TTC549 (cell line): ENCODE results near the gene RAX.
"Not testable (repeated sequence)": the region's sequence is repeated elsewhere in the genome, so short reads cannot be mapped to it uniquely, and the experiment has no call there.

Experiments
- FAIRE-seq: peaks from 2 replicates; lab custom pipeline; 2012; peaks lifted over from hg19 to GRCh38; lab: Jason Lieb, UNC

RAX gene

DNA sequence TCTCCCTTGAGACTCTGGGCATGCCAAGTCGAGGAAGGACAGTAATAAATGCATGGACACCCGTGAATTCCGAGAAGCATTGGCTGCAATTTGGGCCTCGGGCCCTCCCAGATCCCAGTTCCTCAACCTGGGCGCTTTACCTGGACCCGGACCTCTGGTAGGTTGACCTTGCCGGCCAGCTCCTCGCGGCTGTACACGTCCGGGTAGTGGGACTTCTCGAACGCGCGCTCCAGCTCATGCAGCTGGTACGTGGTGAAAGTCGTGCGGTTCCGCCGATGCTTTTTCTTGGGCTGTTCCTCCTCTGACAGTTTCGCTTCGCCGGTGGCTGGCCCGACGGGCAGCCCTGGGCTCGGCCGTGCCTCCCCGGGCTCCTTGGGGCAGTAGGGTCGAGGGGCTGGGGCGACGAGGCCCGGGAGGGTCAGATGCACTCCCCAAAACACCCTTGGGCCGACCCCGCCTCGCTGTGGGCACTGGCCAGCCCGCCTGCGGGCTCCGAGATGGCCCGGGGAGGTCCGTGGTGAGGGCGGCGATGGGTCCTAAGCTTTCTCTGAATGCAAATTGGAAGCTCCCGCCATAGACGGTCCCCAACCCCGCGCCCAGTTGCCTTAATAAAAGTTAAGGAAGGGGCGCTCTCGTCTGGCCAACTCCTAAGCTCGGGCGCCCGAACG is 899 bp downstream of the RAX start:
- FAIRE-seq: no peak

DNA sequence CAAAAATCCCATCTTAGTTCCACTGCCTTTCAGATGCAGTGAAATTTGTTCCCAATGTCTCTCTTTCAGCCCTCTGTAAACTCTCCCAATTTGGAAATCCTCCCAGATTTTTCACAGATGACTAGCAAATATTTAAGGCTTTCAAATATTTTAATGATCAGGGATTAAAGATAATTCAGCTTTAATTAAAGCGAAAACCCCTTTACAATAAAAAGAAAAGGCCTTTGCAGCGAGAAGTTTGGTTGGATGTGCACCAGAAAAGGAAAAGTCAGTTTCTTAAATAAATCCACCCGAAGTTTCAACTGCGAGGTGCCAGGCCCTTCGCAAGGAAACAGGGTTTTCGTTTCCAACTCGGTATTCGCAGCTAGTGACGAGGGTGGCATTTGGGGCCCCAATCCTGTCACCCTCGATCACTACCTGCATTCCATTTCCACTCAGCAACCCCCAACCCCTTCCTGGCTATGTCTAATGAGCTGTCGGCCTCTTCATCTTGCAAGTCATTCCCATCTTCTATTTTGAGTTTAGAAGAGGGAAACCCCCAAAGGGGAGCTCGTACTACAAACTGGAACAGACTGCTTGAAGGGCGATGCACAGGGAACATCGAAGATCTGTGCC is 1.5 kb downstream of the RAX start:
- FAIRE-seq: no peak

GRCh38 chr18:59270689-59271257 is 2.5 kb downstream of the RAX start:
- no peak for FAIRE-seq

GRCh38 chr18:59269563-59270119 is 3.6 kb downstream of the RAX start:
- FAIRE-seq: no peak

DNA sequence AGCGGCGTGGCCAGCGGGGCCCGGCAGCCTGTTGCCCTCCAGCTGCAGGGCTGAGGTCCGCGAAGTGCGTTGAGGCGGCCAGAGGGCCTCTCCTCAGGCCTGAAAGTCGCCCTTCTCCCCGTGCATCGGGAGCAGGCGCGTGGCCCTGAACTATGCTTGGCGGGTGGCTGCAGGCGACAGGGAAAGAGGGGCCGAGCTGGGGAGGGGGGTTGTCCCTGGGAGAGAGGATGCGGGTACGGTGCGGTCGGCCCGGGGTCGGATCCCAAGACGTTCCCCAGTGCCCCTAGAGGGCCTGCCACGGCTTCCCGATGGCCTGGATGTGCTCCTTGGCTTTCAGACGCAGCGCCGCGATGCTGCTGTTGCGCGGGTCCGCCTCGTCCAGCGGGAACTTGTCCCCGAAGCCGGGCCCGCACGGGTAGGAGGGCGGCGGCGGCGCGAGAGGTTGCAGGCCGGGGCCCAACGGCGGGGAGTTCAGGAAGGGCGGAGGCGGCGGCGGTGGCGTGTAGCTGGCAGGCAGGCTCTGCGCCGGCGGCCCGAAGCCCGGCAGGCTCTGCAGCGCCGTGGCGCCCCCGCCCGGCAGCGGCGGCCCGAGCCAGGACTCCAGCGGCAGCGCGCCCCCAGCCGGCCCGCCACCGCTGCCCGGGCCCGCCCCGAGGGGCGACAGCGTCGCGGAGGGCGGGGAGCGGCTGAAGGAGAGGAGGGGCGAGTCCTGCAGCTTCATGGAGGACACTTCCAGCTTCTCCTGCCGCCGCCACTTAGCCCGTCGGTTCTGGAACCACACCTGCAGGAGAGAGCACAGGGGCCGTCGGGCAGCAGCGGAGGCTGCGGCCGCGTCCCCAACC is 4.3 kb downstream of the RAX start:
- no peak for FAIRE-seq

DNA sequence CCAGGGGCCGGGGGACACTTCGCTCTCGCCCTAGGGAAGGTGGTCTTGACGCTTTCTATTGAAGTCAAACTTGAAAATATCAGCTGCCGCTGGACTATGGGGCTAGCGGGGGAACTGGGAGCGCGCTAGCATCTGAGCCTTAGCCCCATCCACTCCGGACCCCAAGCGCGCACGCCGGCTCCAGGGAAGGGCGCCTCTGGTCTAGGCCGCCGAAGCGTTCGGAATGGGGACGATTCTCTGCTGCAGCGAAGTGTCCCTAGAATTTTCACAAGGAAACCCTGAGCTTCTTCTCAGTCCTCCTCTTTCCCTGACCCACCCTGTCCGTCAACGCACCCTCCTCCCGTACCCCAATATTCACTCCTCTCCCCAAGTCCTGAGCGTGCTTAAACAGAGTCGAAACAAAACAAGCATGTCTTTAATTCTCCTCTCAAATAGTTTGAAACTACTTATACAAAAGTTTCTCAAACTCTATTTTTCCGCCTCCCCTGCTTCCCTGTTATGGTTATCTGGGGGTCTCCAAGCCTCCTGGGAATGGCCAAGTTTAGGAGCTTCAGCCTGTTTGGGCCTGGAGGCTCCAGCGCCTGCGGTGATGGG is 5.0 kb downstream of the RAX start:
- no peak for FAIRE-seq

GRCh38 chr18:59267503-59268126 is 5.6 kb downstream of the RAX start:
- FAIRE-seq: no peak

DNA sequence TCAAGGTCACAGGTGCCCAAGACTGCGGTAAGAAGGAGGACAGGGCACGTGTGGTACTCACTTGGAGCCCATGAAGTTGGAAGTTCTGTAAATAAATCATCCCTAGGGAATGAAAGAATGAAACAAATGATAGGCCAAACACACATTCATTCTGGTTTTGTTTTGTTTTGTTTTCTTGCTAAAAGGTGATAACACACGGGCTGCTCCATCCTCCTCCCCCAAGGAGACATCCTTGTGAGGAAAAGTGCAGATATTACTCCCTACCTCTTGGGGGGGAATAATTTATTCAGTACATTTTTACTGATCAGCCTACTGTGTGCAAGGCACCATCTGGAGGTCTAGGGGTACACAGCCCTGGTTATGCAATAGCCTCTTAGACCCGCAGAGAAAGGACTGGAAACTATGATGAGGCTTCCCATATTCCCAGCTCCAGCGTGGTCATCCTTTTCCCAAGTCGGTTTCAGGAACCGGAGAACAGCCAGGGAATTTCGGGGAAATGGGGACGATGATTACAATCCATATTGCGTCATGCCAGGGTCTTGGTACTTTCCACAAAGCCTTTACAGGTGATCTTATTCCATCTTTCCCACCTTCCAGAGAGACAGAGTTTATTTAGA is 6.3 kb downstream of the RAX start:
- FAIRE-seq: no peak

DNA sequence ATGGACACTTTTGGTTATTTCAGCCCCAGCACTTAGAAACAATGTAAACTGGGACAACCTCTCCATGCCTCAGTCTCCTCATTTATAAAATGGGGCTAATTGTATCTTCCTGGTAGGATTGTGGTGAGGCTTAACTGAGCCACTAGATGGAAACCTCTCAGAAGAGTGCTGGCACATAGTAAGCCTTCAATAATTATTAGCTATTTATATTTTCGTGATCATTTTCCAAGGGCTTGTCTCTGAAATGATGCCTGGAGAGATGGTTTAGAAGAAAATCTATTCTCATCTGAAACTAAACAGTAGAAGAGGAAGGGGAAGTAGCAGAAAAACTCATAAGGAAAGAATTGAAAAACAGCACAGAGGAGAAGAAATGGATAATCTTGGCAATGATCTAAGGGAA is 6.8 kb downstream of the RAX start:
- no peak for FAIRE-seq

DNA sequence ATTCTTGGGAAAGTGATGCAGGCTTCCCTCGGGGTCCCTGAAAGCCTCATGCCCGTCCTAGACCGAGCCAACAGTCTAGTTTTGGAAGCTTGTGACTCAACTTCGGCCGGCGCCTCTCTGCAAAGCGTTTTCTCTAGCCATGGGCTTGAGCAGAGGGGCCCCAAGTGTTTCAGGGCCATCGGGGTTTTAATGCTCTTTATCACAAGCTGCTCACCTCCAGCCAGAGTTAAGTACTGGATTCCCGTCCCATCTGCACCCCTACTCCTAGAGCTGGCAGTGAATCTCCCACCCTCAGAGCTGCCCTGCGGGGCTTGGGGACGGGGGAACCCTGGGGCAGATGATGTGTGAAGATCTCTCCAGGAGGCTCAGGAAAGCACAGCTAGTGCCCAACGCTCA is 7.3 kb downstream of the RAX start:
- FAIRE-seq: no peak

DNA sequence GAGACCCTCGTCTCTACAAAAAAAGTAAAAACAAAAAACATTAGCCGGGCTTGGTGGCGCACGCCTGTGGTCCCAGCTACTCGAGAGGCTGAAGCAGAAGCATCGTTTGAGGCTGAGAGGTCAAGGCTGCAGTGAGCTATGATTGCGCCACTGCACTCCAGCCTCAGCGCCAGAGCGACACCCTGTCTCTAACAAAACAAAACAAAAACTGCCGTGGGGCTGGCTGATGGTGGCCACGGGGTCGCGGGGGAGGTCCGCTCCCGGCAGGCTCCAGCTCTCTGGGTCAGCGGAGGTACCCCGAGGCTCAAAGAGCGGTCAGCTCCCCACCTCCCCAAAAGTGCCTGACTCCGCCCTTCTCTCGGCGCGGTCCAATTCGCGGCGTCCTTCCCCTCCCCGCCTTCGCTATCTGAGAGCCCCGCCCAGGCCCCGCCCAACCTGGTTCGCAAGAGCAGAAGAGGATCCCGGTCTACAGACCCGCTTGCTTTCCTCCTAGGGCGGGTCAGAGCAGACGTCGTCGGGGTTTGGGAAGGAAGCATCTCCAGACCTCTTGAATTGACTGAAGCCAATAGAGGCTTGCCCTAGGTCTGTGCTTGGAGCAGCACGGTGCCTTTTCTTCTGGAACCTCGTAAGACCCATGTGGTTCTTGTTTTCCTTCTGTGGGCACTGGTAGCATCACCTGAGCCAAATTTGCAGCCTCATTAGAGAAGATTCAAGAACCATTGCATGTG is 7.8 kb downstream of the RAX start:
- FAIRE-seq: no peak

- no peak for FAIRE-seq
Measured at GRCh38 chr18:59264651-59265245, 8.5 kb downstream of the RAX start.

- FAIRE-seq: no peak
Measured at GRCh38 chr18:59264121-59264571, 9.1 kb downstream of the RAX start.

GRCh38 chr18:59263661-59264060 is 9.6 kb downstream of the RAX start:
- no peak for FAIRE-seq

DNA sequence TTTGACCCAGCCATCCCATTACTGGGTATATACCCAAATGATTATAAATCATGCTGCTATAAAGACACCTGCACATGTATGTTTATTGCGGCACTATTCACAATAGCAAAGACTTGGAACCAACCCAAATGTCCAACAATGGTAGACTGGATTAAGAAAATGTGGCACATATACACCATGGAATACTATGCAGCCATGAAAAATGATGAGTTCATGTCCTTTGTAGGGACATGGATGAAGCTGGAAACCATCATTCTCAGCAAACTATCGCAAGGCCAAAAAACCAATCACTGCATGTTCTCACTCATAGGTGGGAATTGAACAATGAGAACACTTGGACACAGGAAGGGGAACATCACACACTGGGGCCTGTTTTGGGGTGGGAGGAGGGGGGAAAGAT is 11.0 kb downstream of the RAX start:
- FAIRE-seq: not testable (repeated sequence)

- not testable (repeated sequence) for FAIRE-seq
Measured at GRCh38 chr18:59261842-59262241, 11.4 kb downstream of the RAX start.

GRCh38 chr18:59255491-59255890 is 17.8 kb downstream of the RAX start:
- not testable (repeated sequence) for FAIRE-seq

DNA sequence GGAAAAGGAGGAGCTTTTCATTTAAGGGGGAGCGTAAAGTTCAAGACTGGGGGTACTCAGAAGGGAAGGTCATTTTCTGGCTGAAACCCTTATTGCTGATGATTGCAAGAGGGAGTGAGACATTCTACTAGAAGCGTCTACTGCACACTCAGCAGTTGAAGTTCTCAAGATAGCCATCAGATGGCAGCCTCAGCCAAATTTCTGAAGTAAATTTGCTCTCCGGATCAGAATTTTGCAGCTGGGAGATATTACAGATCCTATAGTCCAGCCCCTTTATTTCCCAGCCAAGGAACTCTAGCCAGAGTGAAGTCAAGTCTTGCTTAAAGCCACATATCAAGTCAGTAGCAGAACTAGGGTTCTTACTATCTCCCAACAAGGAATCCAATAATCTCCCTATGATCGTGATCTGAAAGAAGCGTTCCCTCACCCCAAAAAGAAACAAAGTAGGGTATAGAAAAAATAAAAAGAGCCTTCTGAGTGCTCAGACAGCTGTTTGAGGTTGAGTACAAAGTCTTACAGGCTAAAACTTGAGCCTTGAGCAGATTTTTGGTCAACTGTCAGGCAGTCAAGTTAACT is 24.0 kb downstream of the RAX start:
- peak; percentile 68 for FAIRE-seq

DNA sequence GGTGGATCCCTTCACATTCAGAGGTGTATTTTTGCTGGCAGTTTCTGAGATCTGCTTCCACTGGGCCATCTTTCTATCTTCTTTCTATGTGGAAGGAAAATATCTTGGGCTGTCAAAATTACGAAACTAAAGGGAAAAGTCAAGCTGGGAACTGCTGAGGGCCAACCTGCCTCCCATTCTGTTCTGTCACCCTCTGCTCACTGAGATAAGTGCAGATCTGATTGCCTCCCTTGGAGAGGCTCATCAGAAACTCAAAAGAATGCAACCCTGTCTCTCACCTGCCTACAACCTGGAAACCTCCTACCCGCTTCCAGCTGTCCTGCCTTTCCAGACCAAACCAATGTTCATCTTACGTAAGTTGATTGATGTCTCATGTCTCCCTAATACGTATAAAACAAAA is 26.5 kb downstream of the RAX start:
- FAIRE-seq: no peak

DNA sequence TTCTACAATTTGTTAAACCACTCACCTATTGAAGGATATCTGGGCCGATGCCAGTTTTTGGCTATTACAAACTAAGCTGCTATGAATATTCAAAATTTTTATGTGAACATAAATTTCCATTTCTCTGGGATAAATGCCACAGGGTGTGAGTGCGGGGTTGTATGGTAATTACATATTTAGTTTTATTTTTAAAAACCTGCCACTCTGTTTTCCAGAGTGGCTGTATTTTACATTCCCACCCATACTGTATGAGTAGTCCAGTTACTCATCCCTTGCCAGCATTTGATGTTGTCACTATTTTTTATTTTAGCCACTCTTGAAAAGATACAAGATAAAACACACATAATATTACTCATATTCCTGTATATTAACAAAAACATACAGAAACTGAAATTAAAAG is 30.3 kb downstream of the RAX start:
- FAIRE-seq: no peak
